C1 segment of cervical spinal cord (tissue), 14 donors: ENCODE data around the gene SHMT1.
A peak's percentile ranks its signal among the peaks of the same experiment; 100 is the strongest.
"Not testable (repeated sequence)": the region's sequence is repeated elsewhere in the genome, so short reads cannot be mapped to it uniquely, and the experiment has no call there.

Experiments
- DNase-seq, 14 donors: peaks; one replicate each; lab custom pipeline; 2025; lab: John Stamatoyannopoulos, UW

SHMT1 gene

GRCh38 chr17:18378614-18379013 is 15.3 kb upstream of the SHMT1 start:
- not testable (repeated sequence) for DNase-seq

GRCh38 chr17:18378205-18378505 is 14.8 kb upstream of the SHMT1 start:
- no peak for DNase-seq

- peak in 2 of 14 donors; percentile 9 to 25 for DNase-seq
These were observed 14.3 kb upstream of the SHMT1 start, which contains the start of gene EVPLL for GRCh38 chr17:18377437-18378204. TSS of gene EVPLL (plus strand) at chr17:18377778. CDS start at chr17:18380938, 3,160 bp downstream.

- no peak for DNase-seq
These were observed 10.9 kb upstream of the SHMT1 start for GRCh38 chr17:18374216-18374615.

GRCh38 chr17:18373181-18373580 is 9.8 kb upstream of the SHMT1 start:
- not testable (repeated sequence) for DNase-seq

GRCh38 chr17:18371455-18371854 is 8.1 kb upstream of the SHMT1 start:
- no peak for DNase-seq

GRCh38 chr17:18370761-18371160 is 7.4 kb upstream of the SHMT1 start:
- no peak for DNase-seq

GRCh38 chr17:18368946-18369345 is 5.6 kb upstream of the SHMT1 start:
- DNase-seq, result no peak

- DNase-seq, result no peak
These were observed 816 bp upstream of the SHMT1 start for GRCh38 chr17:18364166-18364565.

- DNase-seq, result peak in 13 of 14 donors; percentile 5 to 89 (median 68)
These were observed 651 bp downstream of the SHMT1 start for GRCh38 chr17:18362698-18363100.

- DNase-seq, result peak in 2 of 14 donors; percentile 4 to 10
These were observed 1.3 kb downstream of the SHMT1 start for GRCh38 chr17:18361837-18362697.

GRCh38 chr17:18360518-18360917 is 2.8 kb downstream of the SHMT1 start:
- no peak for DNase-seq

- DNase-seq, result peak in 7 of 14 donors; percentile 8 to 28 (median 17)
These were observed 6.7 kb downstream of the SHMT1 start for GRCh38 chr17:18356624-18357023.

- no peak for DNase-seq
These were observed 9.8 kb downstream of the SHMT1 start for GRCh38 chr17:18353541-18353940.

GRCh38 chr17:18344021-18344420 is 19.3 kb downstream of the SHMT1 start:
- no peak for DNase-seq

GRCh38 chr17:18339933-18340332 is 23.4 kb downstream of the SHMT1 start:
- no peak for DNase-seq

GRCh38 chr17:18338158-18338557 is 25.2 kb downstream of the SHMT1 start:
- not testable (repeated sequence) for DNase-seq

GRCh38 chr17:18332909-18333489 is 30.4 kb downstream of the SHMT1 start:
- no peak for DNase-seq

- DNase-seq, result no peak
These were observed 31.5 kb downstream of the SHMT1 start for GRCh38 chr17:18331879-18332278.

- no peak for DNase-seq
These were observed 34.6 kb downstream of the SHMT1 start for GRCh38 chr17:18328643-18329204.

- no peak for DNase-seq
These were observed 35.8 kb downstream of the SHMT1 start for GRCh38 chr17:18327556-18327955.

- no peak for DNase-seq
These were observed 36.3 kb downstream of the SHMT1 start for GRCh38 chr17:18327093-18327492.
